Measurements from ENCODE around the gene PADI4. TPM values are rescaled to one million over a fixed set of nuclear protein-coding genes. Genes with fewer than 3 reads are reported as not detected.

PADI4 gene
- total and polyA plus RNA-seq, 2 of the 8 experiments (the other 6 are each of a cell fraction or from before 2014, with no cell fraction given), result 0.29 TPM; not detected in 1

DNA sequence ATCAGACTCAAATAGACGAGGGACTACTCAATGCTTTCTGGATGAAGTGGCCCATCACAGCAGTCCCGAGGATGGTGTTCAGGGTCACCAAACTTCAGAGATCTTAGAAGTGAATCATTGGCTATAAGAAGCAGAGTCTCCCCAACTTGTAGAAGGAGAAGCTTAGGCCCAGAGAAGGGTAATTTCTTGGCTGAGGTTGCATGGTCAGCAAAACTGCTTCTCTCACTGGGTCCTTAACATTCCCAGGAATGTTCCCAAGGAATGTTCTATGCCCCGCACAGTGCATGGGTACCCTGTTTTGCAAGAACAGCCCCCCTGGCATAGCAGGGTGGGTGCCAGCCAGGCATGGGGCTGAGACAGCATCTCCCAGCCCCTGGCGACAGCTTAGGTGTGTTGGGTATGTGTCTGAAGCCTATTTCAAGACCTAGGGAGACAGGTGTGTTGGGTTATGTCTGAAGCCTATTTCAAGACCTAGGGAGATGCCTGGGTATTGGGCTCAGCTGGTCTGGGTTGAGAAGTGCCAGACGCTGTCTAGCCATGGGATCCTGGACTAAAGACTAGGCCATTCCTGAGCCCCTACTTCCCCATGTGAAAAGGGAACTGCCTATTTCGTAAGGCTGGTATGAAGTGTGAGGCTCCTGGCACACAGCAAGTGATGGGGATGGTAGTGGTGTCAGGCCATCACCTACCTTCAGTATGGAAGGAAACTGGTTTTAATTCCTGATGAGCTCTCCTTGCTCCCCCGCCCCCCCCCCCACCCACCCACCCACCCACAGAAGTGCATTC is 90.1 kb downstream of the PADI4 start (continued):
- TF ChIP-seq, protein P1, sequence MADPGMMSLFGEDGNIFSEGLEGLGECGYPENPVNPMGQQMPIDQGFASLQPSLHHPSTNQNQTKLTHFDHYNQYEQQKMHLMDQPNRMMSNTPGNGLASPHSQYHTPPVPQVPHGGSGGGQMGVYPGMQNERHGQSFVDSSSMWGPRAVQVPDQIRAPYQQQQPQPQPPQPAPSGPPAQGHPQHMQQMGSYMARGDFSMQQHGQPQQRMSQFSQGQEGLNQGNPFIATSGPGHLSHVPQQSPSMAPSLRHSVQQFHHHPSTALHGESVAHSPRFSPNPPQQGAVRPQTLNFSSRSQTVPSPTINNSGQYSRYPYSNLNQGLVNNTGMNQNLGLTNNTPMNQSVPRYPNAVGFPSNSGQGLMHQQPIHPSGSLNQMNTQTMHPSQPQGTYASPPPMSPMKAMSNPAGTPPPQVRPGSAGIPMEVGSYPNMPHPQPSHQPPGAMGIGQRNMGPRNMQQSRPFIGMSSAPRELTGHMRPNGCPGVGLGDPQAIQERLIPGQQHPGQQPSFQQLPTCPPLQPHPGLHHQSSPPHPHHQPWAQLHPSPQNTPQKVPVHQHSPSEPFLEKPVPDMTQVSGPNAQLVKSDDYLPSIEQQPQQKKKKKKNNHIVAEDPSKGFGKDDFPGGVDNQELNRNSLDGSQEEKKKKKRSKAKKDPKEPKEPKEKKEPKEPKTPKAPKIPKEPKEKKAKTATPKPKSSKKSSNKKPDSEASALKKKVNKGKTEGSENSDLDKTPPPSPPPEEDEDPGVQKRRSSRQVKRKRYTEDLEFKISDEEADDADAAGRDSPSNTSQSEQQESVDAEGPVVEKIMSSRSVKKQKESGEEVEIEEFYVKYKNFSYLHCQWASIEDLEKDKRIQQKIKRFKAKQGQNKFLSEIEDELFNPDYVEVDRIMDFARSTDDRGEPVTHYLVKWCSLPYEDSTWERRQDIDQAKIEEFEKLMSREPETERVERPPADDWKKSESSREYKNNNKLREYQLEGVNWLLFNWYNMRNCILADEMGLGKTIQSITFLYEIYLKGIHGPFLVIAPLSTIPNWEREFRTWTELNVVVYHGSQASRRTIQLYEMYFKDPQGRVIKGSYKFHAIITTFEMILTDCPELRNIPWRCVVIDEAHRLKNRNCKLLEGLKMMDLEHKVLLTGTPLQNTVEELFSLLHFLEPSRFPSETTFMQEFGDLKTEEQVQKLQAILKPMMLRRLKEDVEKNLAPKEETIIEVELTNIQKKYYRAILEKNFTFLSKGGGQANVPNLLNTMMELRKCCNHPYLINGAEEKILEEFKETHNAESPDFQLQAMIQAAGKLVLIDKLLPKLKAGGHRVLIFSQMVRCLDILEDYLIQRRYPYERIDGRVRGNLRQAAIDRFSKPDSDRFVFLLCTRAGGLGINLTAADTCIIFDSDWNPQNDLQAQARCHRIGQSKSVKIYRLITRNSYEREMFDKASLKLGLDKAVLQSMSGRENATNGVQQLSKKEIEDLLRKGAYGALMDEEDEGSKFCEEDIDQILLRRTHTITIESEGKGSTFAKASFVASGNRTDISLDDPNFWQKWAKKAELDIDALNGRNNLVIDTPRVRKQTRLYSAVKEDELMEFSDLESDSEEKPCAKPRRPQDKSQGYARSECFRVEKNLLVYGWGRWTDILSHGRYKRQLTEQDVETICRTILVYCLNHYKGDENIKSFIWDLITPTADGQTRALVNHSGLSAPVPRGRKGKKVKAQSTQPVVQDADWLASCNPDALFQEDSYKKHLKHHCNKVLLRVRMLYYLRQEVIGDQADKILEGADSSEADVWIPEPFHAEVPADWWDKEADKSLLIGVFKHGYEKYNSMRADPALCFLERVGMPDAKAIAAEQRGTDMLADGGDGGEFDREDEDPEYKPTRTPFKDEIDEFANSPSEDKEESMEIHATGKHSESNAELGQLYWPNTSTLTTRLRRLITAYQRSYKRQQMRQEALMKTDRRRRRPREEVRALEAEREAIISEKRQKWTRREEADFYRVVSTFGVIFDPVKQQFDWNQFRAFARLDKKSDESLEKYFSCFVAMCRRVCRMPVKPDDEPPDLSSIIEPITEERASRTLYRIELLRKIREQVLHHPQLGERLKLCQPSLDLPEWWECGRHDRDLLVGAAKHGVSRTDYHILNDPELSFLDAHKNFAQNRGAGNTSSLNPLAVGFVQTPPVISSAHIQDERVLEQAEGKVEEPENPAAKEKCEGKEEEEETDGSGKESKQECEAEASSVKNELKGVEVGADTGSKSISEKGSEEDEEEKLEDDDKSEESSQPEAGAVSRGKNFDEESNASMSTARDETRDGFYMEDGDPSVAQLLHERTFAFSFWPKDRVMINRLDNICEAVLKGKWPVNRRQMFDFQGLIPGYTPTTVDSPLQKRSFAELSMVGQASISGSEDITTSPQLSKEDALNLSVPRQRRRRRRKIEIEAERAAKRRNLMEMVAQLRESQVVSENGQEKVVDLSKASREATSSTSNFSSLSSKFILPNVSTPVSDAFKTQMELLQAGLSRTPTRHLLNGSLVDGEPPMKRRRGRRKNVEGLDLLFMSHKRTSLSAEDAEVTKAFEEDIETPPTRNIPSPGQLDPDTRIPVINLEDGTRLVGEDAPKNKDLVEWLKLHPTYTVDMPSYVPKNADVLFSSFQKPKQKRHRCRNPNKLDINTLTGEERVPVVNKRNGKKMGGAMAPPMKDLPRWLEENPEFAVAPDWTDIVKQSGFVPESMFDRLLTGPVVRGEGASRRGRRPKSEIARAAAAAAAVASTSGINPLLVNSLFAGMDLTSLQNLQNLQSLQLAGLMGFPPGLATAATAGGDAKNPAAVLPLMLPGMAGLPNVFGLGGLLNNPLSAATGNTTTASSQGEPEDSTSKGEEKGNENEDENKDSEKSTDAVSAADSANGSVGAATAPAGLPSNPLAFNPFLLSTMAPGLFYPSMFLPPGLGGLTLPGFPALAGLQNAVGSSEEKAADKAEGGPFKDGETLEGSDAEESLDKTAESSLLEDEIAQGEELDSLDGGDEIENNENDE (IDR thresholded peaks at IDR 0.05; ENCODE audit: insufficient replicate concordance, low read length), result no peak
- TF ChIP-seq CREB1 (IDR thresholded peaks at IDR 0.05), result no peak
- no peak for TF ChIP-seq CHD2 (IDR thresholded peaks at IDR 0.05; ENCODE audit: low read length)
- no peak for TF ChIP-seq BACH1 (IDR thresholded peaks at IDR 0.05; ENCODE audit: low read length)
- no peak for TF ChIP-seq CTBP2 (IDR thresholded peaks at IDR 0.05; ENCODE audit: borderline replicate concordance, insufficient read depth, insufficient read length, low read length)
- no peak for TF ChIP-seq POLR2A (IDR thresholded peaks at IDR 0.05; ENCODE audit: control extremely low read depth in 1 of 2, low read depth in 2 of 2, low read length in 2 of 2)
- TF ChIP-seq KDM1A (IDR thresholded peaks at IDR 0.05; ENCODE audit: borderline replicate concordance, low read length), result no peak

All from H1 (cell line).